ENCODE results near the gene PCMT1.
"Not testable (repeated sequence)": the region's sequence is repeated elsewhere in the genome, so short reads cannot be mapped to it uniquely, and the experiment has no call there.

PCMT1 gene

GRCh38 chr6:149823013-149823412, 73.5 kb downstream of the PCMT1 start:
- no peak for DNase-seq

GRCh38 chr6:149825292-149825691, 75.8 kb downstream of the PCMT1 start:
- DNase-seq: no peak

GRCh38 chr6:149830731-149831307, 81.3 kb downstream of the PCMT1 start:
- DNase-seq: no peak

- DNase-seq: no peak
Observed at GRCh38 chr6:149831308-149831820, 81.8 kb downstream of the PCMT1 start.

- no peak for DNase-seq
Observed at GRCh38 chr6:149833651-149834050, 84.1 kb downstream of the PCMT1 start.

- peak; percentile 57 for DNase-seq
Observed at GRCh38 chr6:149834513-149835481, 85.3 kb downstream of the PCMT1 start.

- peak; percentile 60 for DNase-seq
Observed at GRCh38 chr6:149840345-149841075, 91.0 kb downstream of the PCMT1 start.

- no peak for DNase-seq
Observed at GRCh38 chr6:149842331-149842730, 92.8 kb downstream of the PCMT1 start.

GRCh38 chr6:149843051-149843633, 93.6 kb downstream of the PCMT1 start:
- DNase-seq: no peak

- not testable (repeated sequence) for DNase-seq
Observed at GRCh38 chr6:149844036-149844435, 94.5 kb downstream of the PCMT1 start.

- no peak for DNase-seq
Observed at GRCh38 chr6:149844480-149844879, 94.9 kb downstream of the PCMT1 start.

- no peak for DNase-seq
Observed at GRCh38 chr6:149845549-149845948, 96.0 kb downstream of the PCMT1 start.

GRCh38 chr6:149846321-149846720, 96.8 kb downstream of the PCMT1 start:
- no peak for DNase-seq

GRCh38 chr6:149847939-149848267, 98.4 kb downstream of the PCMT1 start:
- no peak for DNase-seq

GRCh38 chr6:149848343-149848742, 98.8 kb downstream of the PCMT1 start:
- DNase-seq: not testable (repeated sequence)

GRCh38 chr6:149851461-149852110, 102.0 kb downstream of the PCMT1 start:
- DNase-seq: peak; percentile 13

- DNase-seq: peak; percentile 92
Observed at GRCh38 chr6:149852180-149852579, 102.6 kb downstream of the PCMT1 start.

GRCh38 chr6:149852881-149853280, 103.3 kb downstream of the PCMT1 start:
- no peak for DNase-seq

- not testable (repeated sequence) for DNase-seq
Observed at GRCh38 chr6:149854017-149854416, 104.5 kb downstream of the PCMT1 start.

GRCh38 chr6:149854532-149854931, 105.0 kb downstream of the PCMT1 start:
- no peak for DNase-seq

- DNase-seq: no peak
Observed at GRCh38 chr6:149855040-149855654, 105.6 kb downstream of the PCMT1 start.

GRCh38 chr6:149855741-149856140, 106.2 kb downstream of the PCMT1 start:
- DNase-seq: no peak

Measured in inflammatory macrophage treated with lipopolysaccharide for 4 hours (primary cell).